HepG2 (cell line): ENCODE data around the gene NUDT21.

Experiments
- BCL6 ChIP-seq: IDR thresholded peaks from 2 replicates; pipeline ENCODE4 v1.6.1; 2016; ENCODE audit warnings: missing genetic modification reagents, missing compliant biosample characterization
- CTCF ChIP-seq: sonication (generic); formaldehyde crosslinking; IDR thresholded peaks from 2 replicates; pipeline ENCODE4 v1.5.0; 2020; ENCODE audit warnings: mild to moderate bottlenecking, missing genetic modification reagents, moderate library complexity
- HOXA7 ChIP-seq: sonication (generic); formaldehyde crosslinking; IDR thresholded peaks from 2 replicates; pipeline ENCODE4 v1.8.1; 2022; ENCODE audit warnings: mild to moderate bottlenecking, missing genetic modification reagents, moderate library complexity
- NFYB ChIP-seq: sonication (generic); formaldehyde crosslinking; IDR thresholded peaks from 2 replicates; pipeline ENCODE4 v1.4.0; 2020; ENCODE audit warnings: missing genetic modification reagents
- TAF1 ChIP-seq: sonication (generic); formaldehyde crosslinking; IDR thresholded peaks from 2 replicates; pipeline ENCODE4 v1.4.0; 2020; ENCODE audit warnings: missing genetic modification reagents
- ZNF605 ChIP-seq: sonication (generic); formaldehyde crosslinking; IDR thresholded peaks from 2 replicates; pipeline ENCODE4 v1.8.0; 2022; ENCODE audit warnings: mild to moderate bottlenecking, missing genetic modification reagents
- TF ChIP-seq, protein P1 (sequence below): IDR thresholded peaks from 2 replicates; pipeline ENCODE4 v1.6.1; 2012; ENCODE audit warnings: inconsistent platforms
- TF ChIP-seq, protein P2 (sequence below): sonication (generic); formaldehyde crosslinking; IDR thresholded peaks from 2 replicates; pipeline ENCODE4 v1.4.0; 2020; ENCODE audit warnings: missing genetic modification reagents

- TF ChIP-seq CTCF (CRISPR knock-in tag) (peak; percentile 48), HOXA7 (CRISPR knock-in tag) (no peak), NFYB (CRISPR knock-in tag) (no peak), BCL6 (CRISPR knock-in tag) (no peak), TAF1 (CRISPR knock-in tag) (no peak), ZNF605 (CRISPR knock-in tag) (no peak)
- TF ChIP-seq, protein P1, sequence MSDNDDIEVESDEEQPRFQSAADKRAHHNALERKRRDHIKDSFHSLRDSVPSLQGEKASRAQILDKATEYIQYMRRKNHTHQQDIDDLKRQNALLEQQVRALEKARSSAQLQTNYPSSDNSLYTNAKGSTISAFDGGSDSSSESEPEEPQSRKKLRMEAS = no peak
- TF ChIP-seq, protein P2, sequence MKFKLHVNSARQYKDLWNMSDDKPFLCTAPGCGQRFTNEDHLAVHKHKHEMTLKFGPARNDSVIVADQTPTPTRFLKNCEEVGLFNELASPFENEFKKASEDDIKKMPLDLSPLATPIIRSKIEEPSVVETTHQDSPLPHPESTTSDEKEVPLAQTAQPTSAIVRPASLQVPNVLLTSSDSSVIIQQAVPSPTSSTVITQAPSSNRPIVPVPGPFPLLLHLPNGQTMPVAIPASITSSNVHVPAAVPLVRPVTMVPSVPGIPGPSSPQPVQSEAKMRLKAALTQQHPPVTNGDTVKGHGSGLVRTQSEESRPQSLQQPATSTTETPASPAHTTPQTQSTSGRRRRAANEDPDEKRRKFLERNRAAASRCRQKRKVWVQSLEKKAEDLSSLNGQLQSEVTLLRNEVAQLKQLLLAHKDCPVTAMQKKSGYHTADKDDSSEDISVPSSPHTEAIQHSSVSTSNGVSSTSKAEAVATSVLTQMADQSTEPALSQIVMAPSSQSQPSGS (CRISPR knock-in tag) = no peak
Observed at GRCh38 chr16:56401482-56401881, 49.6 kb downstream of the NUDT21 start.
